Transverse colon (tissue), 4 donors: ENCODE results near the gene KRT85. TPM values are rescaled to one million over a fixed set of nuclear protein-coding genes. Genes with fewer than 3 reads are reported as not detected.

Experiments used
- DNase-seq: peaks from one replicate; pipeline ENCODE4 v3.0.0-alpha.2; 2019
- H3K27ac ChIP-seq, 4 donors: fragments of 200-600 bp; sonication (generic); 2 replicates each; pipeline ENCODE4 v1.5.1; 2016 to 2018; ENCODE audit warnings: inconsistent platforms in 4 of 4
- H3K27me3 ChIP-seq: fragments of 200-600 bp; sonication (generic); 2 replicates; pipeline ENCODE4 v1.5.1; 2017; ENCODE audit warnings: inconsistent platforms
- H3K36me3 ChIP-seq, 4 donors: fragments of 200-600 bp; sonication (generic); 2 replicates each; pipeline ENCODE4 v1.5.1; 2017 to 2019; ENCODE audit warnings: inconsistent platforms in 4 of 4
- H3K4me1 ChIP-seq, 4 donors: fragments of 200-600 bp; sonication (generic); 2 replicates each; pipeline ENCODE4 v1.5.1; 2017 to 2020; ENCODE audit warnings: inconsistent platforms in 4 of 4
- H3K4me3 ChIP-seq, 4 donors: fragments of 200-600 bp; sonication (generic); 1 replicate in 1 of 4; 2 replicates in 3 of 4; pipeline versions ENCODE4 v1.5.1 to v1.6.1; 2017 to 2019; ENCODE audit warnings: inconsistent platforms in 4 of 4
- H3K9me3 ChIP-seq, 2 donors: fragments of 200-600 bp; sonication (generic); 2 replicates each; pipeline ENCODE4 v1.5.1; 2017 to 2019; ENCODE audit warnings: inconsistent platforms in 2 of 2
- EP300 ChIP-seq: sonication (generic); formaldehyde crosslinking; IDR thresholded peaks from one replicate; pipeline ENCODE4 v1.6.1; 2017; ENCODE audit warnings: antibody characterized with exemption, low read depth
- POLR2A ChIP-seq: fragments of 450-650 bp; IDR thresholded peaks from one replicate; pipeline ENCODE4 v1.6.1; 2016; ENCODE audit warnings: antibody characterized with exemption, mild to moderate bottlenecking, moderate library complexity
- POLR2AphosphoS5 ChIP-seq, 3 donors: sonication (generic); formaldehyde crosslinking; IDR thresholded peaks; one replicate each; pipeline ENCODE4 v1.6.1; 2016; ENCODE audit warnings: antibody characterized with exemption in 3 of 3
- WGBS, 2 donors: methylation state at CpG; one replicate each; pipeline ENCODE4 v1.1.5; 2018; ENCODE audit warnings: low coverage in 1 of 2; 5-methylcytosine and 5-hydroxymethylcytosine counted together
- in situ Hi-C, 4 donors: fragments of 200-750 bp; cut with MboI; loops; one replicate each; pipeline versions ENCODE4 v1.15.0 to v1.15.1; 2017; ENCODE audit warnings: low sequenced_read_pairs in 3 of 4, low pct_ligation_motif_present in 1 of 4, low pct_unique_long_range_greater_than_20kb in 1 of 4
- intact Hi-C: fragments of 100-400 bp; cut with DNase I; formaldehyde crosslinking; loops from one replicate; pipeline ENCODE4 v1.15.1; 2023; ENCODE audit warnings: low total_unique reads
- total RNA-seq, 4 donors: library from RNA; depleted of rRNA; stranded (reverse); fragments of >200 nt; gene quantifications; one replicate each; pipeline ENCODE4 v1.1.0, GENCODE V29; 2016
- TF ChIP-seq, protein P1 (sequence below), 5 experiments: fragments of 200-600 bp in 3 of 5; fragments of 450-650 bp in 2 of 5; sonication (generic) in 3 of 5; IDR thresholded peaks; 1 replicate in 2 of 5; 2 replicates in 3 of 5; pipeline ENCODE4 v1.5.1; 2016 to 2017; ENCODE audit warnings: antibody characterized with exemption in 5 of 5, inconsistent platforms in 3 of 5, mild to moderate bottlenecking in 2 of 5, moderate library complexity in 1 of 5

Gene KRT85
- total RNA-seq, 4 donors from 2014 or later, result not detected

DNA sequence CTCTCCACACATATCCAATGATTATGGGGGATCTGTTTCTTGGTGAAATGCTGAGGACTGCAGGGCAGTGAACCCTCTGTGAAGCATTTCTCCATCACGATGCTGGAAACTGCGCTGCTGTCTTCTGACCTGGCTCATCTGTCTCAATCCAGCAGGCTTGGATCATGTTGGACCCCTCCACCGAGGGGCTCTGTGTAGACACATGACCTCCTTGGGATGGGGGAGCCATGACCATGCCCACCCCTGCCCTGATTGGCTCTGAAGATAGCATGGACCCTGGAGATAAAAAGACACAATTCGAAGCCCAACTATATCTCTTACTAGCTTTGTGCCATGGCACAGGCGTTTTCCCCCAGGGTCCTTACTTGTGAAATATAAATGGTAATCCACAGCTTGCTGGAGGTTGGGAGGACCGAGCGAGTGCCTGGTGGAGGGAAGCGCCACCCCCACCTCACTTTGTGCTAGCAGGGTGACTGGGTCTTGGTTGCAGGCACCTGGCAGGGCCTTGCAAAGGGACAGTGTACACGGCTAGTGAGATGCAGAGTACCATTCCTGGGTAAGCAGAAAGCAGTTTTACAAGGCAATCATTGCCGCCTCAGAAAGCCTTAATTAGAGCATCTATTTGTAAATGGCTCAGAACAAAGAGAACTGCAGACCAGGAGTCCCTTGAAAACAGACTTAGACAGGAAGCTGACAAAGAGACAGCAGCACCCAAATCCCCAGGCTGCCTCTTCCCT, 43.7 kb downstream of the KRT85 start:
- no peak for TF ChIP-seq POLR2AphosphoS5 (IDR thresholded peaks at IDR 0.05)
- TF ChIP-seq POLR2A, result no peak
- no peak for TF ChIP-seq EP300
- TF ChIP-seq, protein P1, sequence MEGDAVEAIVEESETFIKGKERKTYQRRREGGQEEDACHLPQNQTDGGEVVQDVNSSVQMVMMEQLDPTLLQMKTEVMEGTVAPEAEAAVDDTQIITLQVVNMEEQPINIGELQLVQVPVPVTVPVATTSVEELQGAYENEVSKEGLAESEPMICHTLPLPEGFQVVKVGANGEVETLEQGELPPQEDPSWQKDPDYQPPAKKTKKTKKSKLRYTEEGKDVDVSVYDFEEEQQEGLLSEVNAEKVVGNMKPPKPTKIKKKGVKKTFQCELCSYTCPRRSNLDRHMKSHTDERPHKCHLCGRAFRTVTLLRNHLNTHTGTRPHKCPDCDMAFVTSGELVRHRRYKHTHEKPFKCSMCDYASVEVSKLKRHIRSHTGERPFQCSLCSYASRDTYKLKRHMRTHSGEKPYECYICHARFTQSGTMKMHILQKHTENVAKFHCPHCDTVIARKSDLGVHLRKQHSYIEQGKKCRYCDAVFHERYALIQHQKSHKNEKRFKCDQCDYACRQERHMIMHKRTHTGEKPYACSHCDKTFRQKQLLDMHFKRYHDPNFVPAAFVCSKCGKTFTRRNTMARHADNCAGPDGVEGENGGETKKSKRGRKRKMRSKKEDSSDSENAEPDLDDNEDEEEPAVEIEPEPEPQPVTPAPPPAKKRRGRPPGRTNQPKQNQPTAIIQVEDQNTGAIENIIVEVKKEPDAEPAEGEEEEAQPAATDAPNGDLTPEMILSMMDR (IDR thresholded peaks at IDR 0.05), result no peak
- intact Hi-C loops, result no loop called here
- no peak overlapping the region for H3K4me3 ChIP-seq
- H3K27me3 ChIP-seq, result peaks cover 14% of the 10 kb centered on the region
- peaks cover 0 to 4% (median 0%) of the 10 kb centered on the region in 4 donors for H3K4me1 ChIP-seq
- no peaks in the 10 kb centered on the region for H3K9me3 ChIP-seq
- in situ Hi-C loops, result no loop called here
- no peaks in the 10 kb centered on the region for H3K36me3 ChIP-seq
- WGBS, 2 donors, result 86% methylated on average over 10 of the region's 10 CpGs; no CpG with 5 or more reads in 1 of the 2 donors
- no peak for DNase-seq
- no peak overlapping the region for H3K27ac ChIP-seq

DNA sequence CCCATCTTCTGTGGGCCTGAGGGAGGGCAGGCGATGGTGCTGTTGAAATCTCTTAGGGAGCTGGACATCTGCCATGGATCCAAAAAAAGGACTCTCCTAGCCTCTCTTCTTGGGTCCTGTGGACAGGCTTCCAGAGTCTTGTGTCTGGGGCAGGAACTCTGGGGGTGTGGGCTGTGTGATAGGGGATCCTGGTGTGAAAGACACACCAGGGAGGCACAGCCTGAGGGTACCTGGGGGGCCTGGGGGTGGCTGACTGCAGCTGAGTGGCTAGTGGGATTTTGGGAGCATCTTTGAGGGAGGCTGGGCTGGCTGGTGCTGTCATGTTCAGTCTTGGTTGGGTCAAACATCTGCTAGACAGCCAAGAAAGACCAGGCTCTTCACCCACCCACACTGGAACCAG, 44.3 kb downstream of the KRT85 start:
- TF ChIP-seq EP300 (no peak), POLR2AphosphoS5 (IDR thresholded peaks at IDR 0.05) (no peak), POLR2A (no peak)
- TF ChIP-seq, protein P1 (IDR thresholded peaks at IDR 0.05), result no peak
- Histone ChIP-seq H3K27me3 (peaks cover 14% of the 10 kb centered on the region), H3K36me3 (no peaks in the 10 kb centered on the region), H3K4me1 (peaks cover 0 to 4% (median 0%) of the 10 kb centered on the region in 4 donors), H3K27ac (no peak overlapping the region), H3K4me3 (no peak overlapping the region), H3K9me3 (no peaks in the 10 kb centered on the region)
- intact Hi-C loops, result no loop called here
- in situ Hi-C loops, result no loop called here
- DNase-seq, result no peak
- WGBS, 2 donors, result 55% methylated on average over 1 of the region's 1 CpG; no CpG with 5 or more reads in 1 of the 2 donors

DNA sequence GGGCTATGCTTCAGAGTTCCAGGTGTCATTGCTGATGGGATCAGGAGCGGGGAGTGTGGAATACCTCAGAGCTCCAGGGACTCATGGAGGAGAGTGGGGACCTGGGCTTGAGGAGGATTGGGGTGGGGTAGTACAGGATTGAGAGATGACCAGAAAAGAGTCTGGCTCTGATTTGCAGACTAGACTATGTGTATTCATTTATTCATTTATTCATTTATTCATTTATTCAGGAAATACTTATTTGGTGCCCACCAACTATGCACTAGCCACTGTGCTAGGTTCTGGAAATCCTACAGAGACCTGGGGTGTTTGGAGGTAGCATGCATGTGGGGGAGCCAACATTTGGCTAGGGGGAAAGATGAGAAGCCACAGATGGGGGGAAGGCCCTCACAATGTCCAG, 45.2 kb downstream of the KRT85 start:
- H3K4me3 ChIP-seq, result no peak overlapping the region
- no peaks in the 10 kb centered on the region for H3K9me3 ChIP-seq
- WGBS, 2 donors, result 100% methylated on average over 1 of the region's 1 CpG
- H3K4me1 ChIP-seq, result peaks cover 0 to 4% (median 0%) of the 10 kb centered on the region in 4 donors
- H3K27ac ChIP-seq, result no peak overlapping the region
- no peak for DNase-seq
- H3K36me3 ChIP-seq, result no peaks in the 10 kb centered on the region
- H3K27me3 ChIP-seq, result peaks cover 14% of the 10 kb centered on the region
- intact Hi-C loops, result no loop called here
- in situ Hi-C loops, result no loop called here
- TF ChIP-seq POLR2A (no peak), EP300 (no peak), POLR2AphosphoS5 (IDR thresholded peaks at IDR 0.05) (no peak)
- TF ChIP-seq, protein P1 (IDR thresholded peaks at IDR 0.05), result no peak

GRCh38 chr12:52321418-52321817, 45.9 kb downstream of the KRT85 start:
- Histone ChIP-seq H3K27ac (no peak overlapping the region), H3K36me3 (no peaks in the 10 kb centered on the region), H3K4me1 (peaks cover 0 to 4% (median 0%) of the 10 kb centered on the region in 4 donors), H3K9me3 (no peaks in the 10 kb centered on the region), H3K27me3 (peaks cover 14% of the 10 kb centered on the region), H3K4me3 (no peak overlapping the region)
- WGBS, 2 donors, result 54% methylated on average over 4 of the region's 4 CpGs; no CpG with 5 or more reads in 1 of the 2 donors
- in situ Hi-C loops (no loop called here), intact Hi-C loops (no loop called here)
- DNase-seq, result no peak
- TF ChIP-seq, protein P1 (IDR thresholded peaks at IDR 0.05), result no peak
- no peak for TF ChIP-seq POLR2A
- no peak for TF ChIP-seq EP300
- TF ChIP-seq POLR2AphosphoS5 (IDR thresholded peaks at IDR 0.05), result no peak
